Smooth muscle cell (in vitro differentiated cells): ENCODE results near the gene TCEANC2. TPM values are rescaled to one million over a fixed set of nuclear protein-coding genes. Genes with fewer than 3 reads are reported as not detected.

ENCODE experiments used
- DNase-seq: peaks from one replicate; lab custom pipeline; 2025; ENCODE audit not compliant: unreplicated experiment; lab: John Stamatoyannopoulos, UW
- H2AFZ ChIP-seq: fragments of 200-600 bp; sonication (generic); 2 replicates; pipeline ENCODE4 v1.6.0; 2016; ENCODE audit warnings: antibody characterized with exemption, low read depth, mild to moderate bottlenecking
- H3F3A ChIP-seq: fragments of 200-600 bp; sonication (generic); 2 replicates; pipeline ENCODE4 v1.6.0; 2017; ENCODE audit warnings: antibody characterized with exemption, low read depth
- H3K27ac ChIP-seq: fragments of 200-600 bp; sonication (generic); 2 replicates; pipeline ENCODE4 v1.5.1; 2016; ENCODE audit warnings: low read depth, mild to moderate bottlenecking
- H3K27me3 ChIP-seq: fragments of 200-600 bp; sonication (generic); 2 replicates; pipeline ENCODE4 v1.6.1; 2016; ENCODE audit warnings: low read depth, mild to moderate bottlenecking
- H3K36me3 ChIP-seq: fragments of 200-600 bp; sonication (generic); 2 replicates; pipeline ENCODE4 v1.5.1; 2016; ENCODE audit warnings: low read depth
- H3K4me1 ChIP-seq: fragments of 200-600 bp; sonication (generic); 2 replicates; pipeline ENCODE4 v1.5.1; 2016; ENCODE audit warnings: low read depth
- H3K4me2 ChIP-seq: fragments of 200-600 bp; sonication (generic); 2 replicates; pipeline ENCODE4 v1.6.0; 2016; ENCODE audit warnings: mild to moderate bottlenecking
- H3K4me3 ChIP-seq: fragments of 200-600 bp; sonication (generic); 2 replicates; pipeline ENCODE4 v1.5.1; 2016; ENCODE audit warnings: mild to moderate bottlenecking
- H3K79me2 ChIP-seq: fragments of 200-600 bp; sonication (generic); 2 replicates; pipeline ENCODE4 v1.6.0; 2016; ENCODE audit warnings: low read depth, mild to moderate bottlenecking
- H3K9ac ChIP-seq: fragments of 200-600 bp; sonication (generic); 2 replicates; pipeline ENCODE4 v1.6.0; 2016; ENCODE audit warnings: low read depth
- H3K9me3 ChIP-seq: fragments of 200-600 bp; sonication (generic); replicated peaks from 2 replicates; pipeline ENCODE4 v1.5.1; 2016; ENCODE audit warnings: low read depth
- H4K20me1 ChIP-seq: fragments of 200-600 bp; sonication (generic); 2 replicates; pipeline ENCODE4 v1.6.0; 2016; ENCODE audit warnings: low read depth
- CTCF ChIP-seq: fragments of 200-600 bp; sonication (generic); IDR thresholded peaks from 2 replicates; pipeline ENCODE4 v1.5.1; 2017; ENCODE audit warnings: borderline replicate concordance, mild to moderate bottlenecking, antibody characterized with exemption; ENCODE audit not compliant: insufficient read depth, poor library complexity, severe bottlenecking
- WGBS: methylation state at CpG from one replicate; pipeline ENCODE4 v1.1.7; 2016; ENCODE audit warnings: low lambda C conversion rate; 5-methylcytosine and 5-hydroxymethylcytosine counted together
- polyA plus RNA-seq: library from polyadenylated mRNA; unstranded; fragments of >200 nt; fragmentation: Nextera tagmentation; extraction: Ambion mirVana; gene quantifications from 2 replicates; pipeline ENCODE4 v1.2.1, GENCODE V29; 2016
- total RNA-seq: library from RNA; depleted of rRNA; stranded (reverse); fragments of >200 nt; gene quantifications from 2 replicates; pipeline ENCODE4 v1.2.3, GENCODE V29; 2014

TCEANC2 gene
- total and polyA plus RNA-seq, 2 experiments from 2014 or later = 2.1 to 4.6 TPM

GRCh38 chr1:54069791-54070170 is 16.4 kb downstream of the TCEANC2 start:
- Histone ChIP-seq H3K4me1 (no peaks in the 10 kb centered on the region), H3K27me3 (no peaks in the 10 kb centered on the region), H3K9ac (no peak overlapping the region), H3K27ac (no peak overlapping the region), H4K20me1 (no peaks in the 10 kb centered on the region), H3K36me3 (peaks cover 4% of the 10 kb centered on the region), H3F3A (no peaks in the 10 kb centered on the region), H3K9me3 (no peaks in the 10 kb centered on the region), H3K79me2 (no peaks in the 10 kb centered on the region), H3K4me2 (no peak overlapping the region), H3K4me3 (no peak overlapping the region), H2AFZ (no peak overlapping the region)
- DNase-seq = no peak
- WGBS = 81% methylated on average over 1 of the region's 1 CpG
- no peak for TF ChIP-seq CTCF

- no peaks in the 10 kb centered on the region for H3K9me3 ChIP-seq
- peaks cover 4% of the 10 kb centered on the region for H3K36me3 ChIP-seq
- no peaks in the 10 kb centered on the region for H3K4me1 ChIP-seq
- H3K79me2 ChIP-seq = no peaks in the 10 kb centered on the region
- H3K4me2 ChIP-seq = peak overlapping the region; percentile 6
- no peak overlapping the region for H3K27ac ChIP-seq
- no peaks in the 10 kb centered on the region for H3F3A ChIP-seq
- DNase-seq = no peak
- no peak overlapping the region for H3K4me3 ChIP-seq
- no peaks in the 10 kb centered on the region for H3K27me3 ChIP-seq
- 82% methylated on average over 2 of the region's 2 CpGs for WGBS
- no peak overlapping the region for H3K9ac ChIP-seq
- H4K20me1 ChIP-seq = no peaks in the 10 kb centered on the region
- H2AFZ ChIP-seq = no peak overlapping the region
- peak; percentile 68 for TF ChIP-seq CTCF
Measured at GRCh38 chr1:54070171-54070837, 16.9 kb downstream of the TCEANC2 start.

- H4K20me1 ChIP-seq = no peaks in the 10 kb centered on the region
- DNase-seq = no peak
- H3K27me3 ChIP-seq = no peaks in the 10 kb centered on the region
- H2AFZ ChIP-seq = no peak overlapping the region
- TF ChIP-seq CTCF = no peak
- no peak overlapping the region for H3K27ac ChIP-seq
- H3F3A ChIP-seq = no peaks in the 10 kb centered on the region
- no peak overlapping the region for H3K4me2 ChIP-seq
- H3K4me1 ChIP-seq = no peaks in the 10 kb centered on the region
- H3K36me3 ChIP-seq = no peaks in the 10 kb centered on the region
- no peaks in the 10 kb centered on the region for H3K79me2 ChIP-seq
- no peak overlapping the region for H3K4me3 ChIP-seq
- H3K9ac ChIP-seq = no peak overlapping the region
- no peaks in the 10 kb centered on the region for H3K9me3 ChIP-seq
Measured at GRCh38 chr1:54077359-54077758, 24.0 kb downstream of the TCEANC2 start.

GRCh38 chr1:54080598-54081049 is 27.2 kb downstream of the TCEANC2 start:
- Histone ChIP-seq H3K4me3 (no peak overlapping the region), H3K9me3 (no peaks in the 10 kb centered on the region), H3F3A (no peaks in the 10 kb centered on the region), H3K79me2 (no peaks in the 10 kb centered on the region), H3K36me3 (no peaks in the 10 kb centered on the region), H3K9ac (no peak overlapping the region), H3K27ac (no peak overlapping the region), H3K4me1 (no peaks in the 10 kb centered on the region), H2AFZ (no peak overlapping the region), H4K20me1 (no peaks in the 10 kb centered on the region), H3K27me3 (no peaks in the 10 kb centered on the region), H3K4me2 (no peak overlapping the region)
- 97% methylated on average over 2 of the region's 2 CpGs for WGBS
- no peak for DNase-seq
- no peak for TF ChIP-seq CTCF
